IMR-90 (cell line): Measurements from ENCODE around the gene DLG5. TPM values are rescaled to one million over a fixed set of nuclear protein-coding genes. Genes with fewer than 3 reads are reported as not detected.

Experiments
- ATAC-seq: fragments of 200-7000 bp; cut with Tn5 transposase; 2 replicates; pipeline ENCODE4 v1.9.1; 2020; ENCODE audit warnings: low read depth, mild to moderate bottlenecking, moderate library complexity
- BruUV-seq: library from RNA; stranded (reverse); fragments of 400-500 nt; replicated peaks from 2 replicates; lab custom pipeline; 2021; lab: Mats Ljungman, UMichigan
- CTCF ChIA-PET: fragments of 300-600 bp; formaldehyde crosslinking; extraction: SDS; loops from one replicate; lab custom pipeline; 2021; ENCODE audit warnings: antibody characterized with exemption; lab: Yijun Ruan, JAX
- POLR2A ChIA-PET: fragments of 300-600 bp; sonication (Branson Sonifier 250); formaldehyde crosslinking; loops from one replicate; lab custom pipeline; 2022; ENCODE audit warnings: antibody characterized with exemption; ENCODE audit not compliant: unreplicated experiment; lab: Charles Lee
- DNase-seq: peaks from one replicate; pipeline ENCODE4 v3.0.0; 2013
- H2AFZ ChIP-seq: replicated peaks from 2 replicates; pipeline ENCODE3; 2013; ENCODE audit warnings: low read length, mild to moderate bottlenecking; ENCODE audit not compliant: poor library complexity
- H2AK5ac ChIP-seq: 2 replicates; pipeline ENCODE4 v1.6.1; 2013; ENCODE audit warnings: low read depth, low read length, inconsistent platforms
- H2AK9ac ChIP-seq: replicated peaks from 2 replicates; pipeline ENCODE3; 2013; ENCODE audit warnings: mild to moderate bottlenecking, low read depth, low read length, moderate library complexity; ENCODE audit not compliant: poor library complexity
- H2BK120ac ChIP-seq: 2 replicates; pipeline ENCODE4 v1.6.1; 2013; ENCODE audit warnings: low read depth, low read length, inconsistent platforms
- H2BK15ac ChIP-seq: 3 replicates; pipeline ENCODE4 v1.6.1; 2013; ENCODE audit warnings: low read depth, low read length, inconsistent platforms
- H2BK20ac ChIP-seq: 2 replicates; pipeline ENCODE4 v1.6.1; 2013; ENCODE audit warnings: low read depth, mild to moderate bottlenecking, inconsistent platforms, low read length, moderate library complexity
- H2BK5ac ChIP-seq: 2 replicates; pipeline ENCODE4 v1.6.1; 2013; ENCODE audit warnings: mild to moderate bottlenecking, low read depth, low read length, inconsistent platforms; ENCODE audit not compliant: poor library complexity, severe bottlenecking
- H3K14ac ChIP-seq: replicated peaks from 2 replicates; pipeline ENCODE4 v1.6.1; 2013; ENCODE audit warnings: low read depth, low read length, inconsistent platforms
- H3K18ac ChIP-seq: 2 replicates; pipeline ENCODE4 v1.6.1; 2013; ENCODE audit warnings: low read depth, low read length, control low read depth
- H3K23ac ChIP-seq: 2 replicates; pipeline ENCODE4 v1.6.1; 2013; ENCODE audit warnings: low read depth, low read length, inconsistent platforms
- H3K27ac ChIP-seq: 2 replicates; pipeline ENCODE4 v1.5.1; 2013; ENCODE audit warnings: mild to moderate bottlenecking, control low read depth, low read length; ENCODE audit not compliant: insufficient read depth
- H3K27me3 ChIP-seq: 2 replicates; pipeline ENCODE4 v1.6.1; 2013; ENCODE audit warnings: low read length; ENCODE audit not compliant: control insufficient read depth, insufficient read depth
- H3K36me3 ChIP-seq: 2 replicates; pipeline ENCODE4 v1.6.1; 2013; ENCODE audit warnings: low read length, mixed read lengths; ENCODE audit not compliant: control insufficient read depth, insufficient read depth
- H3K4ac ChIP-seq: 2 replicates; pipeline ENCODE4 v1.6.1; 2013; ENCODE audit warnings: low read depth, low read length, inconsistent platforms
- H3K4me1 ChIP-seq: 2 replicates; pipeline ENCODE4 v1.6.1; 2013; ENCODE audit warnings: low read length, mixed read lengths; ENCODE audit not compliant: control insufficient read depth, insufficient read depth
- H3K4me2 ChIP-seq: 2 replicates; pipeline ENCODE4 v1.6.1; 2013; ENCODE audit warnings: low read depth, mild to moderate bottlenecking, control low read depth, low read length, moderate library complexity
- H3K4me3 ChIP-seq: 2 replicates; pipeline ENCODE4 v1.5.1; 2013; ENCODE audit warnings: low read depth, mild to moderate bottlenecking, control low read depth, low read length, moderate library complexity; ENCODE audit not compliant: insufficient read depth
- H3K56ac ChIP-seq: 2 replicates; pipeline ENCODE4 v1.6.1; 2013; ENCODE audit warnings: low read length, inconsistent platforms; ENCODE audit not compliant: insufficient read depth; ENCODE audit errors: extremely low read depth
- H3K79me1 ChIP-seq, 2 experiments: 2 replicates each; pipeline ENCODE4 v1.6.1; 2013; ENCODE audit warnings: low read length in 2 of 2, inconsistent platforms in 1 of 2, low read depth in 1 of 2
- H3K9ac ChIP-seq: 2 replicates; pipeline ENCODE4 v1.6.1; 2013; ENCODE audit warnings: low read depth, low read length, control low read depth
- H3K9me1 ChIP-seq: 2 replicates; pipeline ENCODE4 v1.6.1; 2013; ENCODE audit warnings: low read length, inconsistent platforms; ENCODE audit not compliant: insufficient read depth
- H3K9me3 ChIP-seq: 2 replicates; pipeline ENCODE4 v1.6.1; 2013; ENCODE audit warnings: low read length; ENCODE audit not compliant: control insufficient read depth, insufficient read depth
- H4K20me1 ChIP-seq: 2 replicates; pipeline ENCODE4 v1.6.1; 2013; ENCODE audit warnings: low read length, inconsistent platforms; ENCODE audit not compliant: insufficient read depth
- H4K5ac ChIP-seq: 2 replicates; pipeline ENCODE4 v1.6.1; 2013; ENCODE audit warnings: mild to moderate bottlenecking, low read depth, low read length, control low read depth
- H4K8ac ChIP-seq, 2 experiments: 2 replicates each; pipeline ENCODE4 v1.6.1; 2013; ENCODE audit warnings: low read depth in 2 of 2, low read length in 2 of 2, control low read depth in 1 of 2, inconsistent platforms in 1 of 2
- H4K91ac ChIP-seq: 2 replicates; pipeline ENCODE4 v1.6.1; 2013; ENCODE audit warnings: low read depth, low read length, inconsistent platforms; ENCODE audit not compliant: insufficient read depth
- BHLHE40 ChIP-seq: fragments of 150-350 bp; IDR thresholded peaks from 2 replicates; pipeline ENCODE4 v1.6.1; 2016; ENCODE audit warnings: mild to moderate bottlenecking, low read depth, low read length
- CHD1 ChIP-seq: IDR thresholded peaks from 2 replicates; pipeline ENCODE4 v1.6.1; 2012; ENCODE audit warnings: low read depth, low read length, improper control_type of control experiment
- MAZ ChIP-seq: IDR thresholded peaks from 2 replicates; pipeline ENCODE4 v1.6.1; 2012; ENCODE audit warnings: low read depth, mild to moderate bottlenecking, low read length, improper control_type of control experiment, moderate library complexity, borderline replicate concordance
- NFE2L2 ChIP-seq: fragments of 150-350 bp; IDR thresholded peaks from 2 replicates; pipeline ENCODE4 v1.6.1; 2016; ENCODE audit warnings: low read depth, mild to moderate bottlenecking, low read length
- RAD21 ChIP-seq: IDR thresholded peaks from 2 replicates; pipeline ENCODE4 v1.6.1; 2012; ENCODE audit warnings: low read length, improper control_type of control experiment
- SMC3 ChIP-seq: fragments of 150-350 bp; IDR thresholded peaks from 2 replicates; pipeline ENCODE4 v1.6.1; 2016; ENCODE audit warnings: low read depth, mild to moderate bottlenecking, antibody characterized with exemption, low read length, moderate library complexity
- WGBS, 2 experiments: methylation state at CpG; one replicate each; pipeline versions ENCODE4 v1.1.5 to v1.1.7; 2013; ENCODE audit warnings: missing lambda C conversion rate in 2 of 2; ENCODE audit not compliant: insufficient read length in 1 of 2; ENCODE audit errors: extremely low coverage in 2 of 2; 5-methylcytosine and 5-hydroxymethylcytosine counted together
- dilution Hi-C: fragments of 300-500 bp; cut with HindIII; formaldehyde crosslinking; loops from one replicate; pipeline ENCODE4 v1.14.3; 2018; ENCODE audit warnings: low sequenced_read_pairs; ENCODE audit not compliant: unreplicated experiment
- in situ Hi-C: fragments of 300-500 bp; cut with MboI; formaldehyde crosslinking; loops from 3 replicates; pipeline ENCODE4 v1.14.3; 2019; ENCODE audit warnings: low sequenced_read_pairs, inconsistent platforms, mixed read lengths
- intact Hi-C: fragments of 100-400 bp; cut with micrococcal nuclease; formaldehyde crosslinking; loops from 2 replicates; pipeline ENCODE4 v1.10.0; 2022
- polyA plus RNA-seq, 3 experiments: library from polyadenylated mRNA; depleted of rRNA; stranded (reverse); fragments of >200 nt; gene quantifications; 2 replicates each; pipeline ENCODE4 v1.2.3, GENCODE V29; 2012; ENCODE audit warnings: low replicate concordance in 1 of 3
- total RNA-seq: library from RNA; depleted of rRNA; stranded (reverse); fragments of >200 nt; gene quantifications from 2 replicates; pipeline ENCODE4 v1.2.3, GENCODE V29; 2012

Gene DLG5
- total and polyA plus RNA-seq, 2 of the 4 experiments (the other 2 are of a cell fraction): 12.7 to 28.7 TPM

DNA sequence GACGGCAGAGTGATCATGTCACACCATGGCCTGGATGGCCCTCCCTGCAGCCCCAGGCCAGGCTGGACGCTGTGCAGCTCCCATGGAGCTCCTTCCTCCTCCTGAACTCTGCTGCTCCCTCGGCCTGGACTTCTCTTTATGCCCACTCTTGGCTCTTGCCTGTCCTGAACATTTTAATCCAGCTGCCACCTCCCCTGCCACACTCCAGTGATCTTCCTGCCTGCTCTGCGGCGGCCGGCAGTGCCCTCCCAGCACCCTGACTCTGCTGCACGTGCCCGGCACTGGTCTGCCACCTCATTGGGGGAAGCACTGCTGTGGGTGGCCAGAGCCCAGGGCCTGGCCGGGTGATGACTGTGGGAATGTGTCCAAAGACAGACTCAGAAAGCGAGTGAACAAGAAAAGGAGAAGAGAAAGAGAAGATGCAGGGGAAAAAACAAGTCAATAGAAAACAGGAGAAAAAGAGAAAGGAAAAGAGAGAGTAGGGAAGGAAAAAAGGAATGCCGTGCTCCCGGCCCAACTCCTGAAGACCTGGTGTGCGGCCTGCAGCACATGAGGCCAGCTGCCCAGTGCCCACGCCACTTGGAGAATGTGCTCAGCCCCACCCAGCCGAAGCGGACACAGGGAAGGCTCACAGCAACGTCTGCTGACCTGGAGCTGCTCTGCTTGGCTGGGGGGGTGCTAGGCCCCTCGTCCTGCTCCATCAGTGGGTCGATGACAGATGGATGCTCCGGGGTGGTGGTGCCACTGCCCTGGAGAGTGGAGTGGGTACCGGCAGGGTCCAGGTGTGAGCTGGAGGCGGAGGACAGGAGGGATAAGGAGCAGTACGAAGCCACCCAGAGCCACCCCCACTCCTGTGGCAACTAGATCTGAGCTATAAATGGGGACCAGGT, 115.9 kb downstream of the DLG5 start:
- no peak overlapping the region for H2AK5ac ChIP-seq
- H3K9ac ChIP-seq: no peak overlapping the region
- H2AFZ ChIP-seq: no peak overlapping the region
- no peak overlapping the region for H2AK9ac ChIP-seq
- in situ Hi-C loops (no loop called here), intact Hi-C loops (no loop called here), dilution Hi-C loops (no loop called here)
- H3K36me3 ChIP-seq: peaks cover 75% of the 10 kb centered on the region
- H3K9me1 ChIP-seq: peaks cover 2% of the 10 kb centered on the region; the same call in 1 of the 2 replicates
- ChIA-PET CTCF (no interaction called here), POLR2A (no interaction called here)
- no peak overlapping the region for H4K5ac ChIP-seq
- no peaks in the 10 kb centered on the region for H4K20me1 ChIP-seq
- WGBS, 2 experiments: 85% methylated on average over 9 of the region's 23 CpGs; no CpG with 5 or more reads in 1 of the 2 experiments
- no peak overlapping the region for H3K4me3 ChIP-seq
- TF ChIP-seq RAD21 (no peak), MAZ (no peak), SMC3 (no peak), CHD1 (no peak), NFE2L2 (no peak), BHLHE40 (no peak)
- peaks cover 0 to 4% of the 10 kb centered on the region in 2 experiments; a peak in 2 of 4 replicates for H3K79me1 ChIP-seq
- no peak overlapping the region for H4K91ac ChIP-seq
- no peak overlapping the region for H3K4ac ChIP-seq
- H2BK20ac ChIP-seq: no peak overlapping the region
- no peak overlapping the region for H4K8ac ChIP-seq
- H3K27me3 ChIP-seq: no peaks in the 10 kb centered on the region
- DNase-seq: no peak
- H2BK120ac ChIP-seq: no peak overlapping the region
- H3K4me1 ChIP-seq: no peaks in the 10 kb centered on the region
- no peak overlapping the region for H3K18ac ChIP-seq
- H3K14ac ChIP-seq: no peak overlapping the region
- H3K23ac ChIP-seq: no peak overlapping the region
- H3K56ac ChIP-seq: no peak overlapping the region
- H3K9me3 ChIP-seq: no peaks in the 10 kb centered on the region
- no peak overlapping the region for H3K27ac ChIP-seq
- BruUV-seq: no TSS peak
- no peak overlapping the region for H2BK5ac ChIP-seq
- H3K4me2 ChIP-seq: no peak overlapping the region
- no peak for ATAC-seq
- no peak overlapping the region for H2BK15ac ChIP-seq
